Esophagus squamous epithelium (tissue), 5 donors: Measurements from ENCODE around the gene SLC1A2. TPM values are rescaled to one million over a fixed set of nuclear protein-coding genes. Genes with fewer than 3 reads are reported as not detected.
A peak's percentile ranks its signal among the peaks of the same experiment; 100 is the strongest.

Experiments
- DNase-seq: peaks from one replicate; lab custom pipeline; 2025; lab: John Stamatoyannopoulos, UW
- H3K27ac ChIP-seq, 4 donors: fragments of 200-600 bp; sonication (generic); one replicate each; pipeline ENCODE4 v1.5.1; 2016 to 2019; ENCODE audit warnings: mild to moderate bottlenecking in 1 of 4
- H3K27me3 ChIP-seq, 4 donors: fragments of 200-600 bp; sonication (generic); 1 replicate in 3 of 4; 2 replicates in 1 of 4; pipeline versions ENCODE4 v1.5.1 to v1.6.0; 2017 to 2021; ENCODE audit warnings: antibody characterized with exemption in 1 of 4
- H3K36me3 ChIP-seq, 3 donors: fragments of 200-600 bp; sonication (generic); one replicate each; pipeline ENCODE4 v1.5.1; 2016 to 2019
- H3K4me1 ChIP-seq, 3 donors: fragments of 200-600 bp; sonication (generic); one replicate each; pipeline ENCODE4 v1.5.1; 2017 to 2019
- H3K4me3 ChIP-seq, 4 donors: fragments of 200-600 bp; sonication (generic); 1 replicate in 3 of 4; 2 replicates in 1 of 4; pipeline ENCODE4 v1.5.1; 2016 to 2019; ENCODE audit warnings: mild to moderate bottlenecking in 2 of 4, moderate library complexity in 1 of 4
- H3K9me3 ChIP-seq, 3 donors: fragments of 200-600 bp; sonication (generic); one replicate each; pipeline ENCODE4 v1.5.1; 2016 to 2019
- POLR2A ChIP-seq, 4 donors: fragments of 450-650 bp; IDR thresholded peaks; one replicate each; pipeline ENCODE4 v1.6.1; 2017; ENCODE audit warnings: antibody characterized with exemption in 4 of 4, mild to moderate bottlenecking in 4 of 4, moderate library complexity in 3 of 4
- WGBS, 2 donors: methylation state at CpG; one replicate each; pipeline ENCODE4 v1.1.5; 2018; 5-methylcytosine and 5-hydroxymethylcytosine counted together
- intact Hi-C: fragments of 100-400 bp; cut with DNase I; formaldehyde crosslinking; loops from one replicate; pipeline ENCODE4 v1.15.0; 2022
- total RNA-seq, 4 donors: library from RNA; depleted of rRNA; stranded (reverse); fragments of >200 nt; gene quantifications; one replicate each; pipeline ENCODE4 v1.1.0, GENCODE V29; 2016
- TF ChIP-seq, protein P1 (sequence below), 6 experiments: fragments of 450-650 bp in 4 of 6; fragments of 200-600 bp in 2 of 6; sonication (generic) in 2 of 6; IDR thresholded peaks; one replicate each; pipeline ENCODE4 v1.5.1; 2016 to 2019; ENCODE audit warnings: antibody characterized with exemption in 6 of 6, mild to moderate bottlenecking in 4 of 6, moderate library complexity in 4 of 6
- donor health status: DM: yes; HTN: yes; CAD: no.

Gene SLC1A2
- total RNA-seq, 4 donors from 2014 or later = 0.04 to 0.61 (median 0.19) TPM; not detected in 1

- TF ChIP-seq POLR2A (IDR thresholded peaks at IDR 0.05) = no peak
- TF ChIP-seq, protein P1, sequence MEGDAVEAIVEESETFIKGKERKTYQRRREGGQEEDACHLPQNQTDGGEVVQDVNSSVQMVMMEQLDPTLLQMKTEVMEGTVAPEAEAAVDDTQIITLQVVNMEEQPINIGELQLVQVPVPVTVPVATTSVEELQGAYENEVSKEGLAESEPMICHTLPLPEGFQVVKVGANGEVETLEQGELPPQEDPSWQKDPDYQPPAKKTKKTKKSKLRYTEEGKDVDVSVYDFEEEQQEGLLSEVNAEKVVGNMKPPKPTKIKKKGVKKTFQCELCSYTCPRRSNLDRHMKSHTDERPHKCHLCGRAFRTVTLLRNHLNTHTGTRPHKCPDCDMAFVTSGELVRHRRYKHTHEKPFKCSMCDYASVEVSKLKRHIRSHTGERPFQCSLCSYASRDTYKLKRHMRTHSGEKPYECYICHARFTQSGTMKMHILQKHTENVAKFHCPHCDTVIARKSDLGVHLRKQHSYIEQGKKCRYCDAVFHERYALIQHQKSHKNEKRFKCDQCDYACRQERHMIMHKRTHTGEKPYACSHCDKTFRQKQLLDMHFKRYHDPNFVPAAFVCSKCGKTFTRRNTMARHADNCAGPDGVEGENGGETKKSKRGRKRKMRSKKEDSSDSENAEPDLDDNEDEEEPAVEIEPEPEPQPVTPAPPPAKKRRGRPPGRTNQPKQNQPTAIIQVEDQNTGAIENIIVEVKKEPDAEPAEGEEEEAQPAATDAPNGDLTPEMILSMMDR (IDR thresholded peaks at IDR 0.05) = no peak
- Histone ChIP-seq H3K36me3 (no peaks in the 10 kb centered on the region), H3K27me3 (peaks cover 0 to 2% (median 0%) of the 10 kb centered on the region in 4 donors), H3K9me3 (no peaks in the 10 kb centered on the region), H3K4me3 (no peak overlapping the region), H3K4me1 (peaks cover 4 to 25% (median 18%) of the 10 kb centered on the region in 3 donors), H3K27ac (no peak overlapping the region)
- intact Hi-C loops = loop anchor here (10.0 kb wide), 1 partner anchor 393 kb away; no protein-coding TSS in a partner anchor
- 75 to 83% methylated on average over 5 of the region's 5 CpGs for WGBS, 2 donors
- no peak for DNase-seq
These were observed 31.3 kb downstream of the SLC1A2 start for GRCh38 chr11:35388061-35388460.

DNA sequence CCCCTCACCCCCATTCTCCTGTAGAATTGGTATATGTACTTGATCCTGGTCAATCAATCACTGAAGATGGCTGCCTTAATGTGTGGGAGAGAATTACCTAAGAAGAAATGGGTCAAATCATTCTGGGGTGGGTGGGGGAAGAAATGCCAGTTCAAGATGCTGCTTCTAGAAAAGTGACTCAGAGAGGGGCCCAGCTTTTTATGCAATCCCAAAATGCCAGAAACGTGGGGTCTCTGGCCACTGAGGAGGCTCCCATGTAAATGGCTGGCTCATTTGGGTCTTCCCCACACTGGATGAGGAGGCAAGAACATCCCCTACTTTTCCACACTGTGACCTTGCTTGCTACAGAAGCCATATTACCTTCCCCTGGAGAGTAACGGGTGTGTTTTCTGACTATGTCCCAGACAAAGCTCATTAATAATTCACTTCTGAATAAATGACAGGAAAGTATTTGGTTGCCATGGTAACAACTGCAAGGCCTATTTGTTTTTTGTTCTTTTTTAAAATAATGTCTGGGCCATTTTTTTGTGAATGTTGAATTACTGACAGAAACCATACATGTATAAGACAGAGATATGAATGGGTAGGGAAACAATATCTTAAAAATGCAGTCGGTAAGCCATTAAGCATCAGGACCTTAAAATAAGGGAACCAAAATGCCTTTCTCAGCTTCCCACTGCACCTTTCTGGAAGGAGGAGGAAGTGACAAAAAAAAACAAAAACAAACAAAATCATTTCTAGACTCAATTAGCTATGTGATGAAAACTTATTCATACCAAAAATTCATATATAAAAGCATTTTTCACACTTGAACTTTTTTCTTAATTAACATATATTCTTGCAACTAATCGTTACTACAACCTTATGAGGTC lies 32.0 kb downstream of the SLC1A2 start:
- H3K4me1 ChIP-seq = peaks cover 4 to 22% (median 17%) of the 10 kb centered on the region in 3 donors
- no peaks in the 10 kb centered on the region for H3K36me3 ChIP-seq
- 55 to 58% methylated on average over 4 of the region's 4 CpGs for WGBS, 2 donors
- no peaks in the 10 kb centered on the region for H3K9me3 ChIP-seq
- no peaks in the 10 kb centered on the region for H3K27me3 ChIP-seq
- TF ChIP-seq POLR2A (IDR thresholded peaks at IDR 0.05) = no peak
- TF ChIP-seq, protein P1 (IDR thresholded peaks at IDR 0.05) = peak in 1 of 6 experiments; percentile 43
- no peak overlapping the region for H3K4me3 ChIP-seq
- no peak for DNase-seq
- H3K27ac ChIP-seq = no peak overlapping the region
- intact Hi-C loops = loop anchor here (10.0 kb wide), 1 partner anchor 393 kb away; no protein-coding TSS in a partner anchor

DNA sequence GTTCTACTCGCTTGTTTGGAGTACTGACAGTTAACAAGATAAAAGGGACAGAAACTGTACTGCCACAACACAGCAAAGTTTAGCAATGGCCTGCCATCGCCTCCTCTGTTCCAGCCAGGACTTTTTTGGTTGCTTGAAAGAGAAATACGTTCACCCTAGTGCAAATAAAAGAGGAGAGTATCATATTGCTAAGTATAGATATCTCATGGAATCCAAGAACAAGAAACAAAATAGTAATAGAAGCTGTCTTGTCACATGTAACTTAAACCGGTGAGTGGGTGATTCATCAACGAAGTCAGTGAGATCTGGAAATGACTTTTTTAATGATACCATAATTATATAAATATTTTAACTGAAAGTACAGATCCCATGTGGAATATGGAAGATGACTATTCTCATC lies 35.4 kb downstream of the SLC1A2 start:
- intact Hi-C loops = loop anchor here (10.0 kb wide), 1 partner anchor 389 kb away; no protein-coding TSS in a partner anchor
- WGBS, 2 donors = 80 to 81% methylated on average over 5 of the region's 5 CpGs
- Histone ChIP-seq H3K9me3 (no peaks in the 10 kb centered on the region), H3K27ac (no peak overlapping the region), H3K4me3 (no peak overlapping the region), H3K27me3 (no peaks in the 10 kb centered on the region), H3K4me1 (no peaks in the 10 kb centered on the region), H3K36me3 (no peaks in the 10 kb centered on the region)
- DNase-seq = no peak
- TF ChIP-seq POLR2A (IDR thresholded peaks at IDR 0.05) = no peak
- TF ChIP-seq, protein P1 (IDR thresholded peaks at IDR 0.05) = no peak

DNA sequence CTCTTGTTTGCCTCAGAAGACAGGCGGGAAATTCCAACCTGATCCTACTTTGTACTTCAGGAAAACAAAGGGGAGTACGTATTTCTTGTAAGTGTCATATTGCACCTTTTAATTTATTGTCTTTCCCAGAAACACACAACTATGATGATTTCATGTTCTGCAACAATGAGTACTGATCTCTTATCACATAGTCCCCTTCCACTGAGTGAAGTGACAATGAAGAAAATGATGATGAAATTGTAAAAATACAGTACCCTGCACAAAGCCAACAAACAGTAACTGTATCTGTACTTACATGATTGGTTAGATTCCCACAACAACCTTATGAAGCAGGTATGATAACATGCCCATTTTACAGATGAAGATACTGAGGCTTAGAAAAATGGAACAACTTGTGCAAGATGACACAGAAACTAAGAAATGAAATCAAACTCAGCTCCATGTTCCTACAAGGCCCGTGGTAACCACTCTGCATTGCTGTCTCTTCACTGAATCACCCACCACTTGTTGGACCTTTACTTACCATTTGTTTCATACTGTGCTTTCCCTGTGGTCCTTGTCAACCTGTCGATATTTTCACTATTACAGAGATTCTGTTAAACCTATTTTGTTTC lies 37.5 kb downstream of the SLC1A2 start:
- TF ChIP-seq POLR2A (IDR thresholded peaks at IDR 0.05) = no peak
- TF ChIP-seq, protein P1 (IDR thresholded peaks at IDR 0.05) = no peak
- H3K36me3 ChIP-seq = no peaks in the 10 kb centered on the region
- intact Hi-C loops = loop anchor here (10.0 kb wide), 1 partner anchor 387 kb away; no protein-coding TSS in a partner anchor
- no peak for DNase-seq
- 75 to 92% methylated on average over 4 of the region's 4 CpGs for WGBS, 2 donors
- no peaks in the 10 kb centered on the region for H3K4me1 ChIP-seq
- H3K4me3 ChIP-seq = no peak overlapping the region
- no peaks in the 10 kb centered on the region for H3K9me3 ChIP-seq
- no peaks in the 10 kb centered on the region for H3K27me3 ChIP-seq
- no peak overlapping the region for H3K27ac ChIP-seq

- no peak overlapping the region for H3K27ac ChIP-seq
- no peaks in the 10 kb centered on the region for H3K9me3 ChIP-seq
- no peak for DNase-seq
- no peaks in the 10 kb centered on the region for H3K27me3 ChIP-seq
- TF ChIP-seq, protein P1 (IDR thresholded peaks at IDR 0.05) = no peak
- TF ChIP-seq POLR2A (IDR thresholded peaks at IDR 0.05) = no peak
- H3K36me3 ChIP-seq = no peaks in the 10 kb centered on the region
- H3K4me3 ChIP-seq = no peak overlapping the region
- 57 to 61% methylated on average over 5 of the region's 5 CpGs for WGBS, 2 donors
- intact Hi-C loops = loop anchor here (10.0 kb wide), 1 partner anchor 386 kb away; no protein-coding TSS in a partner anchor
- H3K4me1 ChIP-seq = no peaks in the 10 kb centered on the region
These were observed 38.8 kb downstream of the SLC1A2 start for GRCh38 chr11:35380603-35381002.
